Bronchial epithelial cell (primary cell): Measurements from ENCODE around the gene CISH. TPM values are rescaled to one million over a fixed set of nuclear protein-coding genes. Genes with fewer than 3 reads are reported as not detected.

ENCODE experiments used
- DNase-seq: peaks from one replicate; pipeline ENCODE4 v3.0.0-alpha.2; 2010; ENCODE audit warnings: low read depth
- FAIRE-seq: peaks from 2 replicates; lab custom pipeline; 2011; peaks lifted over from hg19 to GRCh38; lab: Jason Lieb, UNC
- H3K27me3 ChIP-seq: 2 replicates; pipeline ENCODE4 v1.5.1; 2011; ENCODE audit warnings: low read length; ENCODE audit not compliant: control insufficient read depth, insufficient read depth
- H3K36me3 ChIP-seq: 2 replicates; pipeline ENCODE4 v1.5.1; 2011; ENCODE audit warnings: low read length; ENCODE audit not compliant: control insufficient read depth, insufficient read depth
- H3K4me3 ChIP-seq: 2 replicates; pipeline ENCODE4 v1.5.1; 2011; ENCODE audit warnings: mild to moderate bottlenecking, low read depth, low read length, control low read depth
- CTCF ChIP-seq: IDR thresholded peaks from 2 replicates; pipeline ENCODE4 v1.5.1; 2011; ENCODE audit warnings: mild to moderate bottlenecking, moderate library complexity, low read length, control low read depth, inconsistent platforms; ENCODE audit not compliant: insufficient read depth, severe bottlenecking
- total RNA-seq: library from RNA; depleted of rRNA; stranded (reverse); fragments of >200 nt; gene quantifications from 2 replicates; pipeline ENCODE4 v1.2.1, GENCODE V29; 2014

The CISH gene
- total RNA-seq, 1 donor from 2014 or later = 0.26 TPM

GRCh38 chr3:50588759-50589433 lies 22.7 kb downstream of the CISH start:
- TF ChIP-seq CTCF = no peak
- peaks cover 1% of the 10 kb centered on the region for H3K36me3 ChIP-seq
- no peak overlapping the region for H3K4me3 ChIP-seq
- no peaks in the 10 kb centered on the region for H3K27me3 ChIP-seq
- no peak for FAIRE-seq
- no peak for DNase-seq

DNA sequence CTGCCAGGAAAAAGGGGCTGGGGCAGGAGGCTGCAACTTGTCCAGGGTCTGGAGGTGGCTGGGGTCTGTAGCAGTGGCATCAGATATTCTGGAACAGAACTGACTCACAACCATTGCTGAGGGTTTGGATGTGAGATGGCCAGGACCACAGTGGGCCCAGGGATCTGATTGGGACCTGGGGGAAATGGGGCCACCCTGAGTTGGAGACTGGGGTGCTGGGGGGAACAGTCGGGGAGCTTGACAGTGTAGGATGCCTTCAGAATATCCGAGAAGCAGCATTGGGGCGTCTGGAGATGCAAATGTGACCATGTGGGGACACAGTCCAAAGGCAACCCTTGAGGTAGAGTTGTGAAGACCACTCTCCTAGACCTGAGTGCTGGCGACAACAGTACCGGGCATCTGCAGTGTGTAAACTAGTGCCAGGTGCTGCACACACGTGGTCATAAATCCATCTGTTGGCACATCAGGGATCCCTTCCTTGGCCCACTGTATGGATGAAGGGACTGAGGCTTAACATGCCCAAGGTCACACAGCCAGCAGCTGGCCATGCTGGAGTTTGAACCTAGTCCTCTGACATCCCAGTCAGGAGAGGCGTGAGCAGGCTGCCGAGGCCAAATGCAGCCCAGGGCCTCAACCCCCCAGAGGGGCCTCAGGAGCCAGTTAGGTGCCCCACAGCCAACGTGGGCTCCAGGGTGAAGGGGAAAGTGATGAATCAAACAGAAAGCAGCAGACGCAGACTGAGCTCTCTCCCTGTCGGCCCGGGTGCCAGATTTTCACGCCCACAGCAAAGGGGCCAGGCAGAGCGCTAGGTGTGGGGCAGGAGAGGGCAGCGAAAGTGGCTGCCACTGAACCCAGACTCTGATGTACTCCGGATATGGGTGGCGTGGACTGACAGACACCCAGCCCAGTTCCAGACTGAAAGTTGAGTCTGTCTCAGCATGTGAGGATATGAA lies 23.5 kb downstream of the CISH start:
- DNase-seq = no peak
- TF ChIP-seq CTCF = no peak

DNA sequence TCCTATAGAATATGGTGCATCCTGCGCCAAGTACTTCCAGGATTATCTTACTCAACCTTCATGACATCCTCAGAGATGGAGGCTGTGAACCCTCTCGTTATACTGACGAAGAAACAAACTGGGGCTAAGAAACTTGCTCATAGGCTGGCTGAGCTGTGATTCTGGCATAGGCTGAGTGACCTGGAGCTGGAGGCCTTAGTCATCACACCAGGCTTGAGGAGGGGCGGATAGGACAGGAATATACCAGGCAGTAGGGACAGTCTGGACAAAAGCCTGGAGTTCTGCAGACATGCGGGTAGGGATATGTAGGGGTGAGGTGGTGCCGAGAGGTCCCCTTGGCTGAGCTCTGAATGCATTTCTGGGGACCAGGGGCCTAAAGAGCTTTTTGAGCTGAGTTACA lies 24.2 kb downstream of the CISH start:
- DNase-seq (no peak), FAIRE-seq (no peak)
- no peak for TF ChIP-seq CTCF
- H3K36me3 ChIP-seq = peaks cover 3% of the 10 kb centered on the region
- H3K27me3 ChIP-seq = no peaks in the 10 kb centered on the region
- no peak overlapping the region for H3K4me3 ChIP-seq

More for the DNA sequence above, 23.5 kb downstream of the CISH start:
- peak; percentile 52 for FAIRE-seq
- Histone ChIP-seq H3K36me3 (peaks cover 1% of the 10 kb centered on the region), H3K4me3 (no peak overlapping the region), H3K27me3 (no peaks in the 10 kb centered on the region)

DNA sequence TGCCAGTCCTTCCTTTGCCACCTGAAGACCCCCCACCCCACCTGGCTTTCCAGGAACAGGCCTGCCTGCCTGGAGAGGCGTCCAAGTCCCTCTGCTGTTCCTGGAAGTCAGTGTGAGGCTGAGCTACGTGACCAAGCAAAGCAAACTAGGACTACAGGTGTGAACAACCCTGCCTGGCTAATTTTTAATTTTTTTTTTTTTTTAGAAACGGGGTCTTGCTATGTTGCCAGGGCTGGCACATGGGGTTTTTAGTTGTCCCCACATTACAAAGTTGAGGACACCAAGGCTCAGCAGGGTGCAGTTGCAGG lies 24.9 kb downstream of the CISH start:
- H3K27me3 ChIP-seq = no peaks in the 10 kb centered on the region
- no peak overlapping the region for H3K4me3 ChIP-seq
- no peak for TF ChIP-seq CTCF
- H3K36me3 ChIP-seq = peaks cover 4% of the 10 kb centered on the region
- FAIRE-seq = no peak
- DNase-seq = no peak

DNA sequence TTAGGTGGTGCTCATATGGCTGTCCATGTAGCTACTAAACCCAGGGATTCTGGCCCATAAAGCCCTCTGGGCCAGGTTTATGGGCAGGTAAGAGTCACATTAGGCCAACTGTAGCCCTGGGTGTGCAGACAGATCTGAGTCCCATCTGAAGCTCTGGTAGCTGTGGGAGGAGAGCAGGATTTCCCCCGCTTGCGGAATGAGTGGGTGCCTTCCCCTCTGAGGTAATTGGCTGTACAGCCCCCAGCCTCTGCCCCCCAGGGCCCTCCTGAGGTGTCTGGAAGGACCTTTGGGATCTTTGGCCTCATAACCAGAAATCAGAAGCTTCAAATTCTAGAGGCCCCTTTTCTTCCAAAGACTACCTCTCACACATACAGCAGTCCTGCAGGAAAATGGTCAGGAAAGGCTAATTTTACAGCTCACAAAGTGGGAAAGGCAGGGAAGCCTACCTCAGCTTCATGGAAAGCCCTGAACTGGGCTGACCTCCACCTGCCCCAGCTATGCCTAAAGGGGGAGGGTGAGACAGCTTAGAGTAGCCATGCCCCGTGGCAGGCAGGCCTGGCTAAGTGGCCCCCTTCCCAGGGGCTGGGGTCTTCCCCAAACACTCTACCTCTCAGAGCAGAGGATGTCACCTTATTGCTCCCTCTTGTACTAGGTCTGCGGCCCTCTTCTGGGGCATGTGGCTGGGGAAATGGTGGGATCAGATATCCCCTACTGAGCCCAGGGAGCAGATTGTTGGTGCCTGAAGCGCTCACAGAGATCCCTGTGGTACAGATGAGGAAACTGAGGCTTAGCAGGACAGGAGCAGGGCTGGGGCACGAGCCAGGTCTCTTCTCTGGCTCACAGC lies 25.4 kb downstream of the CISH start:
- H3K27me3 ChIP-seq = no peaks in the 10 kb centered on the region
- no peak for TF ChIP-seq CTCF
- FAIRE-seq (no peak), DNase-seq (no peak)
- no peak overlapping the region for H3K4me3 ChIP-seq
- peaks cover 4% of the 10 kb centered on the region for H3K36me3 ChIP-seq
